ENCODE measurements around the gene ANOS1.

Gene ANOS1

DNA sequence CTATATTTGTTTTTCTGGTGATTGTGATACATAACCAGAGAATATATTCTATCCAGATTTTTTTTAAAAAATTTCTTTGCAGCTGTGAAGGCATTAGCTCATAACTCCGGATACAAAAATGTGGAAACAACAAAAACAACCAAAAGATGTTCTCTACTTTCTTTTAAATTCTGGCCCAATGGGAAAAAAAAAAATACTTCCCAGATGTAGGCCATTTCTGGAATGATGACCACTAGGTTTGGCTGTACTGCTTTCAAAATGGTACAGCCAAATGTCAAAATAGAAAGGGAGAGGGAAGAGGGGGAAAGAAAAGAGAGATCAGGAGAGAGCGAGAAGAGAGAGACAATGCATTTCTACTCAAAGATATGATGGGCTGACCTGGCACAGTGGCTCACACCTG is 14.6 kb downstream of the ANOS1 start:
- DNase-seq (ENCODE audit: low spot score): no peak

DNA sequence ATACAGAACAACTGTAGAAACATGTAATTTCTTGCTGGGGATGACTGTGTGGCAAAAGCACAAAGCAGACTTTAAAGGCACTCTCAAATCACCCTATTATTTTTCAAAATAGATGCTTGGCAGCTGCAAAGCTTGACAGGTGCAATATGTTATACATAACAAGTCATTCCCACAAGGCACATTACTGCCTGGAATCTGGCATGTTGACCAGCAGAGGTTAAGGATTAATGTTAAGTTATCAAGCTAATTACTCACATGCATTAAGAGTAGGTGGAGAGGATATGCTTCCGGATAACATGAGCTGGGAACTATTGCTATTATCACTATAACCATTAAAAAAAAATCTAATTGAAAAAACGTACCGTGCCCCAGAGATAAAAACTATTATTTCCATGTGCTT is 17.8 kb downstream of the ANOS1 start:
- DNase-seq (ENCODE audit: low spot score): no peak

DNA sequence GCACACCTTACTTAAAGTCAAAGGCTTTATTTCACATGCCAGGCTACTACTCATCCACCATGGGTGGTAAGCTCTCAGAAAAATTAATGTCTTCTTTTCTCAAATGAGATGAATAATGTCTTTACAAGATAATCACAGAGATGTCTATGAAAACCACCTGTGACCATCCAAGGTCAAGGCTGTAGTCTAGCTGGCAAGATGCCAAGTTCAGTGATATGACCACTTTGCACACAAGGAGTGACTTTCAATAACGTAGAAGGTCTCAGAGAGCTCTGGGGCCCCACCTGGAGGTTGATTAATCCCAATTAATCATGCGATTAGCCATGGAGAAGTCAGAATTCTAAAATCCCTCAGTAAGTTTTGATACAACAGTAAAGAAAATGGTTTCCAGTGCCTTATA is 20.5 kb downstream of the ANOS1 start:
- no peak for DNase-seq (ENCODE audit: low spot score)

DNA sequence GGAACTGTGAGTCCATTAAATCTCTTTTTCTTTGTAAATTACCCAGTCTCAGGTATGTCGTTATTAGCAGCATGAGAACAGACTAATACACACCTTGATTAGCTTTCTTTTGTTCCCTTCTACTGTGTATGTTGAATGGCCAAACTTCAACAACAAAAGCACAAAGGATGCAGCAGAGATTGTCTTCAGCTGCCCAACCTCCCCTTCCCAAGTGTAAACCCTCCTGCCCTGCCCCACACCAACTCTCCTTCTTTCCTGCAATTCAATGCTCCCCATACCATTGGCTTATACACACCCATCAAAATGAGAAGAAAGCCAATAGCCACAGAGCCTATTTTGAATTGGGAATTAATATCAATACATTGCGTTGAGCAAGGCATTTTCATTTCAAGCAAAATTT is 27.8 kb downstream of the ANOS1 start:
- DNase-seq (ENCODE audit: low spot score): no peak

DNA sequence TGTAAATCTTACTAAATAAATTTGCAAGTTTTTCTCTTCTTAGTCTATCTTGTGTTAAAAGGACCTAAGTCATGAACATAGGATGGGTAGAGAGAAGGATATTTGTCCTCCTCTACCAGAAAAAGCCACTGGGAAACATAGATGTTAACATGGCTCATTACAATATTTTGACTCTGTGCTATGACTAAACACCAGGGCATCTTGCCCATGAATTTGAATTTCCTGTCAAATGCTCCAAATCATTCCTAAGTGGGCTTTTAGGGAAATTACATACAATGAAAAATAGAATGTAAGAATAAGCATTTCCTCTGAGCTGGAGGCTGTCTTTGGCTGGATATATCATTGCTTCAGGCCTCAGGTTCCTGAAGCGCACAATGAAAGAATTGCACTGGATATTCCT is 39.1 kb downstream of the ANOS1 start:
- DNase-seq (ENCODE audit: low spot score): no peak

DNA sequence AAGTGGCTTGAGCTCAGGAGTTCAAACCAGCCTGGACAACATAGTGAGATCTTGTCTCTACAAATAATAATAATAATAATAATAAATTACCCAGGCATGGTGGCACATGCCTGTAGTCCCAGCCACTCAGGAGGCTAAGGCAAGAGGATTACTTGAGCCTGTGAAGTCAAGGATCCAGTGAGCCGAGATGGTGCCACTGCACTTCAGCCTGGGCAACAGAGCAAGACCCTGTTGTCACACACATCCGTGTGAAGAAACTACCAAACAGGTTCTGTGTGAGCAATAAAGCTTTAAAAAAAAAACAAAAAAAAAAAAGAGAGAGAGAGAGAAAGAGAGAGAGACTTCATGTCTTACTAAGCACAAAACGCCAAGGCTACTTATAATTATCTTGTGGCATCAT is 42.5 kb downstream of the ANOS1 start:
- no peak for DNase-seq (ENCODE audit: low spot score)

DNA sequence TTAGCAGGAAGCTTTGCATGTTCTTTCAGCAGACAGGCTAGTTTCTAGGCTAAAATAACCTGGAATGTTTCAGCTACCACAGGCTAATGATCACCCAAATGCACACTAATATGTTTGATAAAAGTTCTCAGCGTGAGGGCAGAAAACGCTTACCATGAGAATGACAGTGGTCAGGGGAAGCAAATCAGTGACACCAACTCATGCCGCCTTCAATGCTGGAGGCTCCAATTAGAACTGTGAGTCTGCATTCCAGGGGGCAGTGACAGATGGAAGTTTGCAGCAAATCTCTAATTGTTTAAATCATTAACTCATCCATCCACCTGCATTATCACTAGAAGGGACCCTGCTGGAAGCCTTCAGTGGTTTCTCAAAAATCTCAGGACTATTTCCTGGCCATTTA is 43.2 kb downstream of the ANOS1 start:
- no peak for DNase-seq (ENCODE audit: low spot score)

DNA sequence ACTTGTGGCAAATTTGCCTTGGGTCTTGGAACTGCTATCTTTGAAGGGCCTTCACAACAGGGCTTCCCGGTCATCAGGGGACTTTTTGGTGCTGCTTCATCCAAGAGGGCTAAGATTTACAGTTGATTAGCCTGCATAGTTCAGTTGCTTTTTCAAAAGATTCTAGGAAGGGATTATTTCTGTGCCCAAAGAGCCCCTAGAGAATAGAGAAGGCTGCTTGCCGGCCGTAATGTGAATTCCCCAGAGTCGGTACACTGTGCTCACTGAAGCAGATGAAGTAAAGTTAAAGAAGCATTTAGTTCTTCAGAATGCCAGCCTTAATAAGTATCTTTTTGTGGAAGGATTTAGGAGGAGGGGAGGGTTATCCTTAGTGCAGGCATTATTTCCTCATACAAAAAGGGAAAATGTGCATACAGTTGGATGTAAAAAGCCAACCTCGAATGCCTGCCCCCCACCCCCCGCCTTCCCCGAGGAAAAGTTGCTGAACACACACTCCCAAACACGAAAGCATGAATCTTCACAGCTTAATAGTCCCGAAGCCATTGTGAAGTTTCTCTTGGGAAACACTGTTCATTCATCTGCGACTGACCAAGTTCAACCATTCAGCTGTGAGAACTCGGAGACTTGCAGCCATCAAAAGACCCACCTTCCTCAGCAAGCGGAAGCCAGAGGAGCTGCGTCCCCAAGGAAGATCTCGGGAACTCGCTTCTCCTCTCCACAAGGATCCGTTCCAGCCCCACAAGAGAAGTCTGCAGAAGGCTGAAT is 47.6 kb downstream of the ANOS1 start:
- no peak for DNase-seq (ENCODE audit: low spot score)

DNA sequence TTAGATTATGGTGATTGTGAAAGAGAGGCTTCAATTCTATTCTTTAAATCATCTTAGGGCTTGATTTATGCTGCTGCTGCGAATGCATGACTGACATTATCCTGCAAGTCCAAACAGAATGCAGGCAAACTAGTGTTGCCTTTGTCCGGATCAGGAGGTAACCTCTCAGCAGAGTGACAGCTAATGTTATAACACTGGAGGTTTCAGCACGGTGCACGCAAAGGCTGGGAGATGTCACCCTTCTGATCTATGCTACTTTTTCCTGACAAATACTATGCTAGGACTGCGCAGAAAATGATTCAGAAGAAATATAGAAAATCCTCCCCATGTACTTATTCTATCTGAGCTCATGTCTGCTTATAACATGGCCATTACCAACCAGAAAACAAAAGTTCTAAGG is 48.2 kb downstream of the ANOS1 start:
- no peak for DNase-seq (ENCODE audit: low spot score)

DNA sequence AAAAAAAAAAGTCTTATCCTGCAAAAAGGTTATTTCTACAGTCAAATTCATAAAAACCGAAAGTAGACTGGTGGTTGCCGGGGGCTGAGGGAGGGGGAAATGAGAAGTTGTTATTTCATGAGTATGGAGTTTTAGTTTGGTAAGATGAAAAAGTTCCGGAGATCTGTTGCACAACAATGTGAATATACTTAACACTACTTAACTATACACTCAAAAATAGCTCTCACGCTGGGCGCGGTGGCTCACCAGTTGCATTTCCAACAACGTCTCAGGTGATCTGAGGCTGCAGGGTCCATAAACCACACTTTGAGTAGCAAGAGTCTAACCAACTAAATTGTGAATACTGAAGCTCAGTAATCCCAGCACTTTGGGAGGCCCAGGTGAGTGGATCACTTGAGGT is 52.4 kb downstream of the ANOS1 start:
- DNase-seq (ENCODE audit: low spot score): no peak

DNA sequence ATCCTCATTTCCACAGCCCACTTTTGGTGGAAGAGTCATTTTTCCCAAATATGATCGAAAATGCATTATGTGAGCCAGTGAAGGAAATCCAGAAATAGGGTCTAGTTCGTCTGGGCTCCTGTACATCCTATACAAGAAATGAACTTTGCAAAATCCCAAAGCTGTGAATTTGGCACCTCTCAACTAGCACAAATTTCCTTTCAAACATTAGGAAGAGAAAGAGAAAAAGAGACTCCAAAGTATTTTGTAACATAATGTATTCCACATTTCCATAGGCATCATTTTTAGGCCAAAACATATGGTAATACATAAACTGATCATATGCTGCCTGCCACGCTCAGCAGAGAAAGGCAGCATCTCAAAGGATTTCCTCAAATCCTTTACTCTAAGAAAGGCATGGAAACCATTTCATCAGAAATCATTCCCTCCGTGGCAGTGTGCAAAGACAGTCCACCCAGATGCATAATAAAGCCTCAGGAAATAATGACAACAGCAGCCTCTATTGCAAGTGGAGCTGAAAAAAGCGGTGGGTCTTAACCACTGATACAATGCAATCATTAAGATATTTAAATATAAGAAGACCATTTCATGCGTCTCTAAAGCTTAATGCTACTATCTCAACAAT is 56.8 kb downstream of the ANOS1 start:
- DNase-seq (ENCODE audit: low spot score): no peak

DNA sequence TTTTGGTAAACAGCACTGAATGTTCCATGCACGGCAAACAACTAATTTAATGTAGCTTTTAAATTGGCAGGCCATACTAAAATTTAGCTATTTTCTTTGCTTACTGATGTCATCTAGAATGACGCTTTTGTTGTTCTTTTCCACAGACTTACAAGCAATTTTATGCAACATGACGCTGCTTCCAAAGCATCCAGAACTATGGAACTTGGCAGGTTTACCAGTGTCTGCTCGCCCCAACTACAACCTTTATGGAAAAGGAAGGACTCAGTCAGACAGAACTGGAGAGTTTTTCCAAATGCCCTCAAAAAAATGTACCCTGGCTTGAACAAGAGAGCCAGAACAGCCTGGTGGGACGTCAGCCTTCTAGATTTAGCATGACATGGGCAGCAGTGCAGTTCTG is 58.7 kb downstream of the ANOS1 start:
- DNase-seq (ENCODE audit: low spot score): no peak

DNA sequence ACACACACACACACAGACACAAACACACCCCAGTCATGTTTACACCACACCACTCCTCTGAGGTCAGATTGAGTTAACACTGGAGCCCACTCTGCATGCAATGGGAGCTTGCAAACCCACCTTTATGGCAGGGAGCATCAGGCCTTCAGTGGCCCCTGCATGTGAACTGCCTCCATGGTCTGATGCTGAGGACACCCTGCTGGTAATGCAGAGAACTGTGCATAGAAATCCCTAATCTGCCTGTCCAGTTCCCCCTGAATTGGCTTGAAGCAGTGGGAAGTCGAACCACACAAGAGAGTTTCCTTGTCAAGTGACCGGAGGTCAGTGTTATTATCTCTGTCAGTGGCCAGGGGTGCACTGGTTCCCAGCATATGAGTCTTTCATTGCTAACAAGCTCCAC is 59.8 kb downstream of the ANOS1 start:
- no peak for DNase-seq (ENCODE audit: low spot score)

DNA sequence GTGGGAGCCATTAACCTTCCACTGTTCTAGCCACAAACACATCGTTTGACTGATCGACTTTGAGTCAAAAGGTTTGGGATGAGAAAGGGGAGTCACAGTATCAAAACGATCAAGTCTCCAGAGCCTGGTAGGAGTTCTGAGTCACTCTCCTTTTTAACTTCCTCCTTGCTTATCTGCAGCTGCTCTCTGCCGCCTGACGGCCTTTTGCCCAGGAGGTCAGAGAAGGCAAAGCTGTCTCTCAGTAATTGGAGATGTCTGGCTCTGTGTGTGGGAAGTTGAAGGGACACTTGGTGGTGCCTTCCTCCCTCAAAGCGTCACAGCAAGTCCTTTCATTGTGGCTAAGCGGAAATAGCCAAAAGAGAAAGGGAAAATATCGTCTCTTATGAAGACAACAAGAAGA is 63.1 kb downstream of the ANOS1 start:
- DNase-seq (ENCODE audit: low spot score): no peak

DNA sequence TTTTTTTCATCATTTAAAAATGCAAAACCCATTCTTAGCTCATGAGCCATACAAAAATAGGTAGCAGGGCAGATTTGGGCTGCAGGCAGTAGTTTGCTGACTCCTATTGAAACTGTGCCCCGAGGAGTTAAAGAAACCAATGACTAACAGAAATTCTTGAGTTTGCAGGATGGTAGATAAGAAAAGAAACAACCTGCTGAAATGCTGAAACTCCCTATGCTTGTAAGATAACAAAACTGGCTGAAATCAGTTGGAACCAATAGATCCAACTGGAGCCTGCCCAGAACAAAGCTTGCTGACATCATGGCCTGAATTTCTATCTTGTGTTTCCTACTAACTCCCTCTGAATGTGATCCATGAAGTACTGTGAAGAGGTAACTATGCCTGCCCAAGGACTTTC is 68.6 kb downstream of the ANOS1 start:
- no peak for DNase-seq (ENCODE audit: low spot score)

DNA sequence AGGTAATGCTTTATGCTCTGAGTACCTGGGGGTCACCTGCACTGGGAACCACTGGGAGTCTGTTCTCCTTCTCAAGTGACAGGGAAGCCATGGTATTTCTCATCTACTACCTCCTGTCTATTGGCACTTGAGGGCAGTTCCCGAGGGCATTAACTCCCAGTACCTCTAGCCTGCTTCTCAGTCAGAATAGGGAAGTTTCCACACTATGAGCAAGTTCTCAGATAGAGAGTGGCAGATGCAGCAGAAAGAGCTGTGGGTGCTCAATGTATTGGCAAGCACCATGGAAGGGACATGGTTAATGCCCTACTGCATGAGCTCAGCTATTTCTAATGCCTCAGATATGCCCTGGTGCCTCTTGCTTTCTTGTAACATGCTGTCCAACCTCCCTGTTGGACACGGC is 74.1 kb downstream of the ANOS1 start:
- no peak for DNase-seq (ENCODE audit: low spot score)

DNA sequence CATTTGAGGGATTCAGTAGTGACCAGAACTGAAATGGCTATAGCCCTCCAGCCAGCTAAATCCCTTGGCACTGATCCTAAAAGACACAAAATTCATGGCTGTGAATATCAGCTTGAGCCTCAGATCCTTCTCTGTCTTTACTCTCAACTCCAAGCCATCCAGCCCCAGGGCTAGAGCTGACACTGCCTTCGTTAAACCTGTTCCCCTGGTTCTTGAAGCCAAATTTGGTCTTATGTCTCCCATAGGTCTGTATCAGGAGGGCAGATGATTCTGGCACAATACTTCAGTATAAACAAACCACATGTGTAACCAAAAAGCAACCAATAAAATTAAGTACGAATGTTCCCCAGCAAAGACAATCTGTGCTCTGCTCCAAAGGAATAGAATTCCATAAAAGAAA is 78.0 kb downstream of the ANOS1 start:
- no peak for DNase-seq (ENCODE audit: low spot score)

DNA sequence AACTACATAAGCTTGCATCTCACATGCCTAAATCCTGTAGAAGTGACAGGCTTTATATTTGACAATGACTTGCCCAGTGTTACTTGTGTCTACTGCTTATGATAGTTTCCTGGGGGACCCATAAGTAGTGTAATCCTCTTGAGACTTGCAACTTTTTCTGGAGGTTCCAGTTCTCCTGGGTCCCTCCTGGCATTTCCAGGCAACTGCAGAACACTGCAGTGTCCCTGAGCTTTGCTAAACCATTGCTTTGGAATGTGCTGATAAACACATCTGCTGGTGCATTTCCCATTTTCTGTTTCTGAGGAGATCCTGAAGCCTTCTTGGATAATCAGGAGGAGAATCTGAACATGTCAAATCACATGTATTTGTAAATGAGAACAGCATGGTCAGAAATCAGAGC is 82.0 kb downstream of the ANOS1 start:
- DNase-seq (ENCODE audit: low spot score): no peak

DNA sequence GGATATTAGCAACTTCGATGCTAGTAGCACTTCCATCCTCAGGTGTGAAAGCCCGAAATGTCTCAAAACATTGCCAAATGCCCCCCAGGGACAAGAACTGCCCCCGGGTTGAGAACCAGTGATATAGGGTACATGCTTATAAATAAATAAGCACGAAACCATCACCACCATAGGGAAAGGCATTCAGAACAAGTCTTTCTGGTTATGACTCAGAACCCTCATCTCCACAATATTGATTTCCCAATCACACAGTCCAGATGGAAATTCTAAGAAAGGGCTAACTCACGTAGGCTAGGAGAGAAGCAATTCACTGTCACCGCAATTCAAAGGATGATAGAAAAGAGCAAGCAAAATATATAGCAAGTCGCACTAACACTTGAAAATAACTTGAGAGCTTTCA is 84.8 kb downstream of the ANOS1 start:
- DNase-seq (ENCODE audit: low spot score): no peak

DNA sequence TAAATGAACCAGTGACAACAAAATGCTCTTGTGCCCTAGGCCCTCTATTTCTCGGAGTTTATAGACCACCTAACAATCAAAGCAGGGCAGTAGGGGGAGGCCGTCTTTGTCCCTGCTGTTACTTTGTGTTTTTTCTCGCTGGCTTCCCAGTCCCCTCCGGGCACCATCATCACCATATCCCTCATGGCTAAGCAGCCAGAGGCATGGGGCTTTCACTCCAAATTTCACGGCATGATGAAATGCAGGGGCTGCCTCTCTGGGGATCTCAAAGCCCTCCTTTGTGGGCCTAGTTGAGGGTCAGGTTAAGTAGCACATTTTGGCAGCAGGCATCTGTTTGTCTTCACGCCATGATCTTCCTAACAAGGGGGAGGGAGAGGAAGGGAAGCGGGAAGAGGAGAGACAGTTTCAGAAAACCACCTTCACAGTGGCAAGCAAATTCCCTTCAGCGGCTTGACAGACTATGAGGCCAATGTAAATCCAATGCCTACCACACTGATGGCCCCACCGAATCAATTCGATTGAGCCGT is 91.9 kb downstream of the ANOS1 start:
- no peak for DNase-seq (ENCODE audit: low spot score)

DNA sequence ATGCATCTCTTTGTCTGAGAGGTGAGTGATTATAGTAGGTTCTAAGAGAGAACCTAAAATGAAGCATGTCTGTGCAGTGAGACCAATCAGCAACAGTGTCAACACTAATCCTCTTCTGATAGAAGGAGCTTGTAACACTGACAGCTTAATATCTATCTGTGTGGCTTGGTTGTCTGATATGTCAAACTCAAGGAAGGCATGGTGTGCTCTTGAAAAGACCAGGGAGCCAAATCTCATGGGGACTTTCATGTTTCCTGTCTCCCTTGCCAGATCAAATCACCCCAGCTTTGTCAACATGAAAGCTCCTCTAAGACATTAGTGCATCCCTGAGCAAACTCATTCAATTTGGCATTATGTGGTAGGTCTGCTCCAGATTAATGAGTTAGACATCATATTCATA is 95.4 kb downstream of the ANOS1 start:
- DNase-seq (ENCODE audit: low spot score): no peak

DNA sequence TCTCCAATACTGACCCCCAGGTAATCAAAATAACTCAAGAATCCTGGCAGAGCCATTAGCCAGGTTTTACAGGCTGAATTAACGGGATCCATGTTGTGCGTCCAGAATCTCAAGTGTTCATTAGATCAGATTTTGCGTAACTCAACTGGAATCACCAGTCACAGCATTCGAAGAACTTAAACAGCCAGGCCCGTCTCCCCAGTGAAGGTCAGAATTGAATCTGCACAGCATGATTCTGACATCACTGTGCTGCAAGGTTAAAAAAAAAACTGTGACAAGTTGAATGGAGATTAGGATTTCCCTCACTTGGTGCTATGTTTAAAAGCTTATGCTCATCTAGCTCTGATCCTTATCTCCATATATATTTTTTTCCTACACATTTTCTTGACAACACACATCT is 96.1 kb downstream of the ANOS1 start:
- no peak for DNase-seq (ENCODE audit: low spot score)

DNA sequence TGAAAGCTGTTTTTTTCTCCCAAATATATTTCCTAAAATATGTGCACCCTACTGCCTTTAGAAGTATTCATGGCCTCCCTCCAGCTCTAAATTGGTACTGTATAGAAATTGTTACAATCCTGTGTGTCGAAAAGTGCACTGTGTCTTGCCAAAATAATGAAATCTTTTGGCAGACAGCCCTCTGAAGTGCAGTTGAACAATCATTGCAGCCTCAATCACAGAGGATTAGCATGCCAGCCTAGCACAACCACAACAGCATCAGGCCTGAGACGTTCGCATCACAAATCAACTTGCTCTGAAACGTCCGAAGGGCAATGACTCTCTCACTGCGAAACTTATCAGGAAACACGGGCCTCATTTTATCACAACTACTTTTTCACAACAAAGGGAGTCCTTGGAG is 99.0 kb downstream of the ANOS1 start:
- DNase-seq (ENCODE audit: low spot score): no peak

DNA sequence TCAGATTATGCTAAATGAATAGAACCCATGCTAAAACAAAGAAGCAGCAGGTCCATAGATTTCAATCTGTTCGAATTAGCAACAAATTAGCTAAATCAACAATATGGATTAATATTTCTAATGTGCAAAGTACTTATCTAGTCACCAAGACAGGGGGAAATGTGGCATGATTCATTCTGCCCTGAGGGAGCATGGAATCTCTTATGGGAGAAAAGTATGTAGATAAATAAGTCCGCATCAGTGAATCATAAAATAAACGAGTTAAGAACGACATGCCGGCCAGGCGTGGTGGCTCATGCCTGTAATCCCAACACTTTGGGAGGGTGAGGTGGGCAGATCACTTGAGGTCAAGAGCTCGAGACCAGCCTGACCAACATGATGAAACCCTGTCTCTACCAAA is 102.1 kb downstream of the ANOS1 start:
- DNase-seq (ENCODE audit: low spot score): no peak

Data from AG20443 (cell line).